Measurements from ENCODE around the gene BEND3. TPM values are rescaled to one million over a fixed set of nuclear protein-coding genes. Genes with fewer than 3 reads are reported as not detected.
A peak's percentile ranks its signal among the peaks of the same experiment; 100 is the strongest.
"Not testable (repeated sequence)": the region's sequence is repeated elsewhere in the genome, so short reads cannot be mapped to it uniquely, and the experiment has no call there.

The BEND3 gene
- total RNA-seq, 1 experiment from 2014 or later: 3.5 TPM

DNA sequence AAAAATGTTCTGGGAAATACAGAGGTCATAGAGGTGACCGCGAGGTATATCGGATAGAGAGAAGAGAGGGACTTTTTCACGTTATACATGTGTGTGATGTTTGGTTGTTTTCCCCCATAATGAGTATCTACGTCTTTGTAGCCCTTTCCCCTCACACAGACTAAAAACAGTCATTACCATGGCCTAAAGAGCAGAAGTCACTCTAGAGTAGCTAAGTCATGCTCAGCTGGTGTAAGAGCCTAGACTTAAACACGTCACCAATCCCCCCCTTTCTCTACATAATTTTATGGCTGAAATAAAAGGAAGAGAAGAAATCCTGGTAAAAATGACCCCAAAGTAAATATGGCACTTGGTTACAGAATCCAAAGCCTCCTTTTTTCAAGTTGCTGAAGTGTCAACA lies 6.0 kb upstream of the BEND3 start:
- no peak for DNase-seq (ENCODE audit: low spot score)

DNA sequence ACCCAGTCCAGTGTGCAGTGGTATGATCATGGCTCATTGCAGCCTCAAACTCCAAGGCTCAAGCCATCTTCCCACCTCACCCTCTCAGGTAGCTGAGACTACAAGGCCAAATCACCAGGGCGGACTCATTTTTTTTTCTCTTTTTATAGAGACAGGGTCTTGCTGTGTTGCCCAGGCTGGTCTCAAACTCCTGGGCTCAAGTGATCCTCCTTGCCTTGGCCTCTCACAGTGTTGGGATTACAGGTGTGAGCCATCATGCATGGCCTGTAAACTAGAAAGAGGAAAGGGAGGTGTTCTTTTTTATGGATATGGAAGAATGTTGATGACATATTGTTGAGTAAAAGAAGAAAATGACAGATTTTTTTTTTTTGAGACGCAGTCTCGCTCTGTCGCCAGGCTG lies 5.1 kb upstream of the BEND3 start:
- DNase-seq (ENCODE audit: low spot score): no peak

DNA sequence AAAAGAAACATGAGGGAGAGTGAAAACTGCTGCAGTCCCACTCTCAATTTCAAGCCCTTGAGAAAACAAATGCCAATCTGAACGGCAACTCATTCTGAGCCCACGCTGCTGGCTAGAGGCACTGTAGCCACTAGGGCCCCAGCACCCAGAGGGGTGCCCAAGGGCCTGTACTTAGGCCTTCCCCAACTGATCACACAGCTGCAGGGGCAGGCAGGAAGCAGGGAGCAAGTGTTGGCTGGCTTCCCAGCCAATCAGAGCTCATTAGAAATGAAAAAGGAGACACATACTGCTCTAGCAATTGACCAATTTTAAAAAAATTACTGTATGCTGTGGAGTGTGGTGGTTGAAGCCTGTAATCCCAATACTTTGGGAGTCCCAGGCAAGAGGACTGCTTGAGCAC lies 3.7 kb upstream of the BEND3 start:
- no peak for DNase-seq (ENCODE audit: low spot score)

DNA sequence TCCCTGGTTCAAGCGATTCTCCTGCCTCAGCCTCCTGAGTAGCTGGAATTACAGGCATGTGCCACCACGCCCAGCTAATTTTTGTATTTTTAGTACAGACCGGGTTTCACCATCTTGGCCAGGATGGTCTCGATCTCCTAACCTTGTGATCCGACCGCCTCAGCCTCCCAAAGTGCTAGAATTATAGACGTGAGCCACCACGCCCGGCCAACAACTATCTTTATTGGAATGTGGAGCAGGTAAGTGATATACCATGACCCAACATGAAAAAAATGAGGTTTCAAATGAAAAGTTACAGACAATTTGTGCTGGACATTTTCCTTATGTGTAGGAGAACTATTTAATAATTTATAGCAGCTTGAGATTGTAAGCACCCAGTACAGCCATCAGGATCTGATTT lies 3.2 kb upstream of the BEND3 start:
- DNase-seq (ENCODE audit: low spot score): not testable (repeated sequence)

DNA sequence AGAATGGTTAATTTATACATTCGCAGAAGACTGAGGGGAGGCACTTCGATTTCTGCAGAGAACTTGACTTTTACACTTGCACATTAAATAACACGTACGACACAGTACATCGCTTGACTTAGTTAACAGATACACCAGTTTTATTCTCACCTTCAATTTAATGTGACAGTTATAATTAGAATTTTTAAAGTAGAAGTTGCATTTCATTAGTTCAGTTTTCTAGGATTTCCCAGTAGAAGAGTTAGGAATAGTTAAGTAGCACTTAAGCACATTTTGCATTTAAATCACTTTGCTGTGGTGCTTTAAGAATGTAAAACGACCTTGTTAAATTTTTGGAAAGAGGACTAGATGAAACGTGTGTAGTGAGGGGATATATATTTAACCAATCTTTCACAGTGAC lies 1.6 kb upstream of the BEND3 start:
- no peak for DNase-seq (ENCODE audit: low spot score)

DNA sequence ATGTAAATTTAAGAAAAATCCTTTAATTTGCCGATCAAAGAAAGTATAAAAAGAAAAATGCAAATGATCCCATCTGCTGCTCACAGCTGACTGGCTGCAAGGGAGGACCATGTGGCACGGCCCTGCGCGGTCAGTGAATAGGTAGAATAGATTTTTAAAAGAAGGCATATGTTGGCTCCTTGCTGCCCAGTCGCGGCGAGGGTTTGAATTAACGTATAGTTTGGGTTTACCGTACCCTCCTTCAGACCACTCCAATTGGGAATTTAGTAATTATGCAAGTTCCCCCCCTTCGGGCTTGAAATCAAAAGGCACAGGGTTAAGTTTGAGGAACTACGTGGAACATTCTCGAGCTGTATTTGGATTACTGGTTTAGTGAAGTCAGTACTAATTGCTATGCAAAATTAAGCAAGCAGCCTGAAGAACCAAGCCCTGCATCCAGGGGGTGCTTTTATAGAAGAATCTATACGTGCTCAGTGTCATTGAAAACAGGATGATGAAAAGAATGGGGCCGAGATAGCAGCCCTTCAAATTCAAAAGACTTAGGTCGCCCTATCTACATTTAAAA lies 1.1 kb upstream of the BEND3 start:
- no peak for DNase-seq (ENCODE audit: low spot score)

DNA sequence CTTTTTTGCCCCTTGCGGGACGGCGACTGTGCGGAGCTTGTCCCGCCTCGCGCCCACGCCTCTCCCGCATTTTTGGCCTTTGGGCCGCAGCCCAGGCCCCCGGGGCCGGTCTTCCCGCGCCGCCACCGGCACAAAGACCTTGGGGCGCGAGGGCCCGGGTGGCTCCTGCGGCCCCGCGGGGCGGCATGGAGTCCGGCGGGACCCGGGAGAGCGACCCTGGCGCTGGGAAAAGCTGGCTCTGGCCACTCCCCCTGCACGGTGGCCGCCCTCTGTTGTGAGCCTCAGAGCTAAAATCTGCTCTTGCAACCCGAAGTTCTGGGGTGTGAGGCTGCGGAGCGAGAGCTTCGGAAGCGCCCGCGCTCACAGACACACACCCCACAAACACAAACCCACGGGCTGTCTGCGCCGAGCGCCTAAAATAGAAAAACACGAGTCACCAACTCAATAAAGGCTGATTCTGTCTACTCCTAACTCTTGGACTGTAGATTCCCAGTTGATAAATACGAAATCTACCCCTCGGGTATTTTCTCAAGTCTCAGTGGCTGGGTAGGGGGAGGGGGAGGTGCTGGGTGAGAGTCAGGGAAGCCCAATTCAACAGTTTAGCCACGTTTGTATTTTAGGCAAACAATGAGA lies 496 bp upstream of the BEND3 start:
- DNase-seq (ENCODE audit: low spot score): peak; percentile 21

DNA sequence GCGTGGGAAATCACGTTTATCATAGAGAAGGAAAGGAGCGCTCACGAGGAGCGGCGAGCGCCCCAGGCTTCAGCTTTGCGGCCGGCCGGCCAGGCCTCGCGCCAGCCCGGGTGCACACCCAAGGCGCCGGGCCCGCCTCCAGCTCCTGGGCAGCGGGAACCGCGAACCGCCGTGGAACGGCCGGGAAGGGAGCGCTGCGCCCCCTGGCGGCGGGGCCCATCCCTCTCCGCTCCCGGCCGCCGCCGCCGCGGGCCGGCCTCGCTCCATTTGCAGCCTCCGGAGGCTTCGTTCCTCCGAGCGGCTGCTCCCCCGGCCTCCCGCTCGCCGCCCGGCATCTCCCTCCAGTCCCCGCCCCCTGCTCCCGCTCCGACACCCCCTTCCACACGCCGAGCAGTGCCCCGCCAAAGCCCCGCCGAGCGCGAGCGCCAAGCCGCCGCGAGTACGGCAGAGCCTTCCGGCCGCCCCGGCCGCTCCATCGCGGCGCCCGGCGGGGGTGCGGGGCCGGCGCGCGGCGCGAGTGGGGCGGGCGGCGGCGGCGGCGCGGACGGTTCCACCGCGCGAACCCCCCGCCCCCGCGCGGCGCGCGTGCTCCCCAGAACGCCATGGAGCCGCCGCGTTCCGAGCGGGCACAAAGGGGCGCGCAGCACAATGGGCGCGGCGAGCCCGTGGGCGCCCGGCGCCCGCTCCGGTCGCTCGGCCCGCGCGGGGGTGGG lies 946 bp downstream of the BEND3 start:
- DNase-seq (ENCODE audit: low spot score): peak; percentile 57

DNA sequence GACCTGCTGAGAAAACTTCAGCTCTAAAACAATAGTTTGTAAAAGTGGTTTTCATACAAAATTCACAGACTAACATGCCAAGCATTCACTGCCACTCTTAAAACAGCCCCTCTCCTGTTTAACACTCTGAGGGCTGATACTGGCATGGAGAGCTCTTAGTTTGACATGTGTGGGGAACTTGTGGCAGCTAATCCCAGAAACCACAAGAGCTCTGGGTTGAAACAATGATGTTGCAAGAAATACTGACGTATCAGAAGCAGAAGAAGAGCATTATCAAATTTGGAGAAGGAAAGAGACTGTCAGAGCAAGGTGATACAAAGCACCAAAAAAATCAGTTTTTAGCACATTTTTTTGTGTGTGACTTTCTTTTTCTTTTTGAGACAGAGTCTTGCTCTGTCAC lies 5.1 kb downstream of the BEND3 start:
- DNase-seq (ENCODE audit: low spot score): no peak

DNA sequence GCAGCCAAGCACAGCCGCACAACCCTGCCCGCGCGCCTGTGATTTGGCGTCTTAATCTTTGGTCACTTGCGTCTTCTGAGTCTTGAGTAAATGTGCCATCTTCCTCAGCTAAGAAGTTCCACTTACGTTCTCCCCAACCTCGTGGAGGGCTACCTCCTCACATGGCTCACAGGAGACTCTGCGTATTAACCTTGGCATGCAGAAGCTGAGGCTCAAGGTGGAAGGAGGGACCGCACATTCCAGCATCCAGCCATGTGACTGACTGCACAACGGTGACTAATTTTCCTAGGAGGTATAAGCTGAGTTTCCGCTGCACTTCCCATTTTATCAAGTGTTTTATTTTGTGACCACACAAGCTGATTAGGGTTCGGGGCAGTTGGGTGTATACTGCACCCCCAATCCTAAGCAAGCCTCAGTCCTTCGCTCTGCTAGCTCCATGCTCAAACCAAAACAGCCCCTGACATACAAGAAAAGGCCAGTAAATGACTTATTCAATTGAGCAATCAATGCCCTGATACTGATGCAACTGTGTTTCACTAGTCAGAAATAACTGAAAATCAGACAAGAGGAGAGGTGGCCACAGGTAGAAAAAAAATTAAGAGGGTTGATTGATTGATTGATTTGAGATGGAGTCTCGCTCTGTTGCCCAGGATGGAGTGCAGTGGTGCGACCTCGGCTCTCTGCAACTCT lies 7.0 kb downstream of the BEND3 start:
- DNase-seq (ENCODE audit: low spot score): peak; percentile 64

DNA sequence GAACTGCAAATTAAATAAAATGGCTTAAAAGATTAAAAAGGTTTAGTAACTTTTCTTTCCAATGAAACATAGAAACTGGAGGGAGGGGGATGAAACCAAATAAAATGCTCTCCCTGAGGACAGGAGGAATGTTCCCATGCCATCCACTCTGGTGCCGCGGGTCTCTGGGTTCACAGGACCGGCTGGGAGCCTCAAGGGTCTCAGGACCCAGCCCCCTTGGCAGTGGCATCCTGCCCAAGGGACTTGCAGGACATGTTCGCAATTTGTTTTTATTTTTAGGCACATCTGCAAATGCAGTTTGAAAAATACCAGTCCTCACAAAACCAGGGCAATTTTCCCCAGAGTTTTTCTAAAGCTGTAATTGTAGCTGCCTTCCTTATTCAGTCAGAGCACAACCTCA lies 7.5 kb downstream of the BEND3 start:
- no peak for DNase-seq (ENCODE audit: low spot score)

DNA sequence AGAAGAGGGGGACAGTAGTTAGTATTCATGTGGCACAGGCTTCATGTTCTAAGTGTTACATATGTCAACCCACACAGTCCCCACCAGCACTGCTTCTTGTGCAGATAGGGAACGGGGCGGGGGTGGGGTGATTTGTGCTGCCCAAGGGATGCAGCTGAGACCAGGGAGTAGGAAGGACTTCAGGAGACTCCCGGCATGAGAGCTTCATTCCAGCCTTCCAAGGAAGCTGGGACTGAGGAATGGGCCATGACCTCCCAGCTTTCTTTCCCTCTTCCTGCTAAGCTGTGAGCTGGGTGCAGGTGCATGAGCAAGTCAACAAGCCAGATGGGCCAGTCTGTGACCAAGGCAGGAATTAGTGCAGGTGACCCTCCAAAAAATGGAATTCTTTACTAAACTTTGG lies 9.2 kb downstream of the BEND3 start:
- no peak for DNase-seq (ENCODE audit: low spot score)

DNA sequence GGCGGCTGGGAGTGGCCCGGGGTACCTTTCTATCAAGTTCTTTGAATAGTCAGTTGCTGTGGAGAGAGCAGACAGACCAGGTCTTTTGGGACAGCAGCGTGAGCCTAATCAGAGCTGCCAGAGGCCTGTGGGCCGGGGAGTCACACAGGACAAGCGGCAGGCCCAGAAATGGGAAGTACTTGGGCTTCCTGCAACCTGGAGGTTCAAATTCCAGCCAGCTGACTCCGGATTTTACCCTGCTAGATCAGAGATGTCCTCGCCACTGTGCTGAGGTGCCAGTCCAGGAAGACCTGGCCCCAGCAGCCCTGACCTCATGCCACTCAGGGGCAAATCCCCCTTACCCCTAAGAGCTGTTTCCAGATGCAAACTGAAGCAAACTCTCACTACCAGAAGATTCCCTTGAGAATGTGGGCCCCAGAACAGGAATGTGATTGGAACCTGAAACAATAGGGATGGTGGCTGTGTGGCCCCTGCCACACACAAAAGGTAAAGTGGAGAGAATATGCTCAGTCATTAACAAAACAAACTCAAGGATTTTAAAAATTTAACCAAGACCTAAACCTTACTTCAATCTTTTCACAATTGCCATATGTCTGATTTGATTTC lies 9.7 kb downstream of the BEND3 start:
- no peak for DNase-seq (ENCODE audit: low spot score)

DNA sequence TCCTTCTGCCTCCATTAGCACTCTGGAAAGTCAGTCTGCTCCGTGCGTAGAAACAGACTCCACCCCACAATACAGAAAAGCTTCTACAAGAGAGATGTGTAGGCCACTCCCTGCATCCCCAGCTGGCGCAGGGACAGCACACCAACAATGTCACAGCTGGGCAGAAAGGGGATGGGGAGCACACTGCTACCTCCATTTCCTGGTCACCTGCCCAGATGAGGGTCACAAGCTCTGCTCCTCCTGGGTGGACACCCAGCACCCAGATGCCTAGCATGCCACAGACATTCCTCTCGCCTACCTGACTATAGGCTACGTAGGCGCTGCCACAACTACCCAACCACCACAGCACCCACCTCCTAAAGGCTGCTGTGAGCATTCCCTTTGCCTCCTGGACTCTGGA lies 12.2 kb downstream of the BEND3 start:
- no peak for DNase-seq (ENCODE audit: low spot score)

DNA sequence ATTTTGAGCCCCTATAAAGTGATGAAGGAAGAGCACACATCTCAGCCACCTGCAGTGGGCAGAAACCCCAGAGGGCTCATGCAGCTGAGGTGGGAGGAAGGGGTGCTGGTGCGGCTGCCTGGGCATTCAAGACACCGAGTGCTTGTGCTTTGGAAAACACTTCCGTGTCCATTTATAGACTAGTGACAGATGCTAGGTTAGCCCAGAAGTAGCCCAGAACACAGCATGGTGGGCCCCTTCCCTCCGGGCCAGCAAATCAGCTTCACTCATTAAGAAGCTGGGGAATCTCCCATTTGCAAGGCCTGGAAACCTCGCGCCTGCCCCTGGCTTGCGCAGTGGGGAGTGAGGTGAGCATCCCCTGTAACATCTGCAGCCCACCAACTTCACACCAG lies 12.9 kb downstream of the BEND3 start:
- no peak for DNase-seq (ENCODE audit: low spot score)

DNA sequence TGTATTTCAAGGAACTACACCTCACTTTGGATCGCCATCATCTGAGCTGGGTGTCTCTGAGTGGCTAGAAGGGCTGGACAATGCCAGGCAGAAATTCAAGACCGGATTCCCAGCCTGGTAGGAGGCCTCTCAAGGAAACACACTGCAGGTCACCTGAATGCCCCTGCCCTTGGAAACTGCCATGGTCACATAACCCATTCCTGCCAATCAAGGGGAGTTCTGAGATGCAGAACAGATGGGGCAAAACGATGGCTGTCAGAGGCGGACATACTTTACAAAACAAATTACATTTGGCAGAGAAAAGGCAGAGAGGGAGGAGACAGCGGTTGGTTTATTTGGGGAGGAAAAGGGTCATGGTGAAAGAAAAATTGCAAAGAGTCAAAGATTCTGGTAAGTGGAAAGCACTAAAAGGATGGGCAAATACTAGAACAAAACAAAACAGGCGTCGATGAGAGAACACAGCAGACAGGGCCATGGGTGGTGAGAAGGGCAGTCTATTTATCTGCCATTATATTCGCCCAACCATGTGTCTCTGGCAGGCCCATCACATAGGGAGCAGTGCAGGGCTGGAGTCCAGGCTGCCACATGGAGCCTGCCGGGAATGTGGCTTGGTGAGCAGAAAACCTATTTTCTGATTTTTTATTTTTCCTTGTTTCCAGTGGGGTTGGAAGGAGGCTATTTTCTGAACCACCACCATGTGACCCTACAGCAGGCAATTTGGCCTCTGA lies 13.5 kb downstream of the BEND3 start:
- no peak for DNase-seq (ENCODE audit: low spot score)

DNA sequence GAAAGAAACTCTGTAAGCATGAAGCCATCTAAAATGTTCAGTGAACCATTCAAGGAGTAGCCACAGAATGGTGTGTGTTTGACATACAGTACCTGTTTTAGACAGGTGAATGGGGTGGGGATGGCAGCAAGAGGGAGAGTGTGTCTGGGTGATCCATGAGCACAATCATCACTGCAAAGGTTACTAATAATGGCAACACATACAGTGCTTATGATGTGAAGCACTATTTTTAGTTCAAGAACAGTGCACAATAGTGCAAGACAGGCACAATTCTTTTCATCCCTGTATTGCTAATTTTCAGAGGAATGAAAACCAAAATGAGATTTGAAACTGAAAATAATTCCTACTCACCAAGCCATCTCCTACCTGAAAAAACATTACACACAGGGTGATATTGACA lies 14.1 kb downstream of the BEND3 start:
- DNase-seq (ENCODE audit: low spot score): no peak

DNA sequence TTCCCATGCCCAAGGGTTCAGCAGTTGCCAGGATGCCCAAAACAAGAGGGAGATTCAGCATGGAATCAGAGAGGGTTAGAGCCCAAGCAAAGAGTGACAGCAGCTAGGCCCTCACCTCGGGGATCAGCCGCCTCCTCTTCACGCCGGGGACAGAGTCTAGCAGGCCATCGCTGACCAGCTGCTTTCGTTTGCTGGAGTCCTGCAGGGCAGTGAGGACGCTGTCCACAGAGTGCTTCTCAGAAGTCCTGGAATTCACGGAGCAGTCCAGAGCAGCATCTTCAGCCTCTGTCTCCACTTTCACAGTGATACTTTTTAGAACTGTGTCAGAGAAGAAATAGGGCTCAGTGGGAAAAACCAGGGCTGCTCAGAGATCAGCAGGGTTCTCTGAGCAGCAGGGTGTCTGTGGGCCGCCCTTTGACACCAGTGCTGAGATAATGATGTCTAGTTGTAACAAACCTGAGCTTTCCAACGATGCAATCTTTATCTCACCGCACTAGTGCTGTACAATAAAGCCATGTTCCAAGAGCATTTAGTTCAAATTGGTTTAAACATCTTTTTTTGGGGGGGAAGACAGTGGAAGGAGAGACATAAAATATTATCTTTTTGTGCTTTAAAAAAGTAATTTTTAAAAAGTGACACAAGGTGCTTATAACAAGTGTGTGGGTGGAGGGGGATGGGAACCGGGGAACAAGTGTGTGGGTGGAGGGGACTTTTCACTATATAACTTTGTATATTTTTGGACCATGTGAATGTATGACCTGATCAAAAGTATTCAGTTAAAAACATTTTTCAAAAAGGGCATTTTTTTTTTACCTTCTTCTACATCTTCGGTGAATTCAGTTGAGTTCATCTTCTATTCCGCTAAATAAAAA lies 16.6 kb downstream of the BEND3 start:
- DNase-seq (ENCODE audit: low spot score): no peak

DNA sequence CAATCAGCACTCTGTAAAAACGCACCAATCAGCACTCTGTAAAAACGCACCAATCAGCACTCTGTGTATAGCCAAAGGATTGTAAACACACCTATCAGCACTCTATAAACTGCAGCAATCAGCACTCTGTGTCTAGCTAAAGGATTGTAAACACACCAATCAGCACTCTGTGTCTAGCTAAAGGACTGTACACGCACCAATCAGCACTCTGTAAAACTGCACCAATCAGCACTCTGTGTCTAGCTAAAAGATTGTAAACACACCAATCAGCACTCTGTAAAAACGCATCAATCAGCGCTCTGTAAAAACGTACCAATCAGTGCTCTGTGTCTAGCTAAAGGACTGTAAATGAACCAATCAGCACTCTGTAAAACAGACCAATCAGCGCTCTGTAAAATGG lies 30.9 kb downstream of the BEND3 start:
- DNase-seq (ENCODE audit: low spot score): not testable (repeated sequence)

DNA sequence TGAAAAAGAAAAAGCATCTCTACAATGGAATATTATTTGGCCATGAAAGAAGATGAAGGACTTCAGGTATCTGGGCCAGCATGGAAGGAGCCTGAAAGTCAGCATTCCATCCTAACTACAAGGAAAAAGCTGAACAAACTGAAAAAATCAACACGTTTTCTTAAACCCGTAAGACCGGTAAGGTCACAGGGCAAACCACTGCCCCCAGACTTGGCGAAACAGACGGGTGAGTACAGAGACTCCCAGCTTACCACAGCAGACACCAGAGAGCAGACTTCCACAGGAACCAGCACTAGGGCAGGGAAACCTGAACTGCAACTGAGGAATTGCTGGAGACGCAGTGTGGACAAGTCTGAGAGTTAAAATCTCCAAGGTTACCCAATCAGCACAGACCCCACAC lies 31.4 kb downstream of the BEND3 start:
- no peak for DNase-seq (ENCODE audit: low spot score)
